IPS-NIHi7 (cell line): Measurements from ENCODE around the gene LRRC8A.
"Not testable (repeated sequence)": the region's sequence is repeated elsewhere in the genome, so short reads cannot be mapped to it uniquely, and the experiment has no call there.

Experiments used
- DNase-seq: peaks from one replicate; pipeline ENCODE4 v3.0.0; 2012; ENCODE audit warnings: mixed read lengths; ENCODE audit errors: extremely low spot score

The LRRC8A gene

GRCh38 chr9:128881884-128882676, at the start of gene LRRC8A, which contains the start of gene KYAT1:
TSS of gene LRRC8A (plus strand) at chr9:128882133. CDS start at chr9:128907165, 25,032 bp downstream.
TSS of gene KYAT1 (minus strand) at chr9:128881950. CDS start at chr9:128845405, 36,545 bp downstream.
- peak; percentile 93 for DNase-seq

- no peak for DNase-seq
Observed at GRCh38 chr9:128833696-128834095, 48.2 kb upstream of the LRRC8A start.

- no peak for DNase-seq
Observed at GRCh38 chr9:128835246-128836210, 46.4 kb upstream of the LRRC8A start.

- no peak for DNase-seq
Observed at GRCh38 chr9:128836509-128837145, 45.3 kb upstream of the LRRC8A start.

GRCh38 chr9:128838338-128838737, 43.6 kb upstream of the LRRC8A start:
- no peak for DNase-seq

GRCh38 chr9:128840524-128840923, 41.4 kb upstream of the LRRC8A start:
- DNase-seq: no peak

GRCh38 chr9:128841694-128842492, 40.0 kb upstream of the LRRC8A start:
- no peak for DNase-seq

GRCh38 chr9:128843171-128843570, 38.8 kb upstream of the LRRC8A start:
- DNase-seq: not testable (repeated sequence)

GRCh38 chr9:128845186-128845931, 36.6 kb upstream of the LRRC8A start:
- peak; percentile 71 for DNase-seq

- peak; percentile 8 for DNase-seq
Observed at GRCh38 chr9:128846680-128847030, 35.3 kb upstream of the LRRC8A start.

GRCh38 chr9:128847803-128848202, 34.1 kb upstream of the LRRC8A start:
- no peak for DNase-seq

- DNase-seq: not testable (repeated sequence)
Observed at GRCh38 chr9:128851024-128851423, 30.9 kb upstream of the LRRC8A start.

GRCh38 chr9:128851779-128852600, 29.9 kb upstream of the LRRC8A start:
- not testable (repeated sequence) for DNase-seq

GRCh38 chr9:128852646-128853045, 29.3 kb upstream of the LRRC8A start:
- not testable (repeated sequence) for DNase-seq

- DNase-seq: not testable (repeated sequence)
Observed at GRCh38 chr9:128854454-128854853, 27.5 kb upstream of the LRRC8A start.

- DNase-seq: not testable (repeated sequence)
Observed at GRCh38 chr9:128858476-128858875, 23.5 kb upstream of the LRRC8A start.

GRCh38 chr9:128860937-128861336, 21.0 kb upstream of the LRRC8A start:
- DNase-seq: no peak

- DNase-seq: no peak
Observed at GRCh38 chr9:128861501-128861900, 20.4 kb upstream of the LRRC8A start.

GRCh38 chr9:128862401-128862851, 19.5 kb upstream of the LRRC8A start:
- DNase-seq: no peak
